Osteoblast (primary cell): Measurements from ENCODE around the gene SLC35F4. TPM values are rescaled to one million over a fixed set of nuclear protein-coding genes. Genes with fewer than 3 reads are reported as not detected.
A peak's percentile ranks its signal among the peaks of the same experiment; 100 is the strongest.

Experiments
- DNase-seq: peaks from one replicate; pipeline ENCODE4 v3.0.0; 2011; ENCODE audit warnings: low spot score, mixed read lengths; ENCODE audit not compliant: insufficient read length; ENCODE audit errors: missing footprints
- H2AFZ ChIP-seq: 2 replicates; pipeline ENCODE4 v1.6.0; 2011; ENCODE audit warnings: mild to moderate bottlenecking, low read length
- H3K27ac ChIP-seq: 2 replicates; pipeline ENCODE4 v1.5.1; 2011; ENCODE audit warnings: mild to moderate bottlenecking, low read depth, low read length, moderate library complexity
- H3K27me3 ChIP-seq: 2 replicates; pipeline ENCODE4 v1.6.0; 2012; ENCODE audit warnings: mild to moderate bottlenecking, control low read depth, inconsistent platforms, low read length, moderate library complexity; ENCODE audit not compliant: insufficient read depth
- H3K36me3 ChIP-seq: 2 replicates; pipeline ENCODE4 v1.5.1; 2011; ENCODE audit warnings: mild to moderate bottlenecking, low read length, control low read depth, moderate library complexity; ENCODE audit not compliant: insufficient read depth
- H3K4me1 ChIP-seq: 2 replicates; pipeline ENCODE4 v1.5.1; 2011; ENCODE audit warnings: mild to moderate bottlenecking, low read length, control low read depth, moderate library complexity; ENCODE audit not compliant: insufficient read depth
- H3K4me2 ChIP-seq: 2 replicates; pipeline ENCODE4 v1.6.0; 2011; ENCODE audit warnings: mild to moderate bottlenecking, low read length; ENCODE audit not compliant: insufficient read depth
- H3K4me3 ChIP-seq: fragments of 200-600 bp; sonication (generic); 3 replicates; pipeline ENCODE4 v1.5.1; 2012; ENCODE audit warnings: mild to moderate bottlenecking, low read length, inconsistent platforms; ENCODE audit not compliant: insufficient read depth
- H3K79me2 ChIP-seq: 2 replicates; pipeline ENCODE4 v1.6.0; 2012; ENCODE audit warnings: mild to moderate bottlenecking, low read length, control low read depth, inconsistent platforms; ENCODE audit not compliant: insufficient read depth
- H3K9me3 ChIP-seq: 2 replicates; pipeline ENCODE4 v1.5.1; 2011; ENCODE audit warnings: low read depth, low read length, control low read depth
- H4K20me1 ChIP-seq: 2 replicates; pipeline ENCODE4 v1.6.0; 2012; ENCODE audit warnings: mild to moderate bottlenecking, low read length, control low read depth; ENCODE audit not compliant: insufficient read depth
- total RNA-seq: library from RNA; depleted of rRNA; stranded (reverse); fragments of >200 nt; gene quantifications from 2 replicates; pipeline ENCODE4 v1.2.3, GENCODE V29; 2012
- TF ChIP-seq, protein P1 (sequence below): IDR thresholded peaks from 2 replicates; pipeline ENCODE4 v1.5.1; 2011; ENCODE audit warnings: mild to moderate bottlenecking, low read depth, low read length, moderate library complexity; ENCODE audit errors: extremely low read depth

Gene SLC35F4
- total RNA-seq, 1 donor: not detected

DNA sequence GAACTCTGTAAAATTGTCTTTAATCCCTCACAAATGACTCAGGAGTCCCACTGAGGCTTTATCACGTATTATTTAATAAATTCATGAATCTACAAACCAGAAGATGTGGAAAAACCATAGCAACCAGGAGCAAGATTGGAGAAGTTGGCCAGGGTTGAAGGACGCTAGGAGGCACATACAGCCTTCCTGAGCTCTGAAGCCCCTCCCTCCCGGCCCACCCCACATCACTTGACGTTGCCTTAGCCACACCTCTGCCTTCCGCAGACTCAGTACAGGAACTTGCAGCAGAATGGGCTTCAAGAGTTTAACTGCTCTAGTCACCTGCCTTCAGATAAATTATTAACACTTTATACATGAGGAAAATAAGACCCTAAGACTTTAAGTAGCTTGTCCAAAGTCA lies 33.9 kb downstream of the SLC35F4 start:
- no peak overlapping the region for H3K4me2 ChIP-seq
- H3K79me2 ChIP-seq: no peaks in the 10 kb centered on the region
- H3K36me3 ChIP-seq: no peaks in the 10 kb centered on the region
- no peak overlapping the region for H3K27ac ChIP-seq
- DNase-seq: no peak
- H2AFZ ChIP-seq: no peak overlapping the region
- peaks cover 3% of the 10 kb centered on the region for H3K27me3 ChIP-seq
- peaks cover 27% of the 10 kb centered on the region for H3K4me1 ChIP-seq
- H4K20me1 ChIP-seq: no peaks in the 10 kb centered on the region
- H3K4me3 ChIP-seq: no peak overlapping the region
- TF ChIP-seq, protein P1, sequence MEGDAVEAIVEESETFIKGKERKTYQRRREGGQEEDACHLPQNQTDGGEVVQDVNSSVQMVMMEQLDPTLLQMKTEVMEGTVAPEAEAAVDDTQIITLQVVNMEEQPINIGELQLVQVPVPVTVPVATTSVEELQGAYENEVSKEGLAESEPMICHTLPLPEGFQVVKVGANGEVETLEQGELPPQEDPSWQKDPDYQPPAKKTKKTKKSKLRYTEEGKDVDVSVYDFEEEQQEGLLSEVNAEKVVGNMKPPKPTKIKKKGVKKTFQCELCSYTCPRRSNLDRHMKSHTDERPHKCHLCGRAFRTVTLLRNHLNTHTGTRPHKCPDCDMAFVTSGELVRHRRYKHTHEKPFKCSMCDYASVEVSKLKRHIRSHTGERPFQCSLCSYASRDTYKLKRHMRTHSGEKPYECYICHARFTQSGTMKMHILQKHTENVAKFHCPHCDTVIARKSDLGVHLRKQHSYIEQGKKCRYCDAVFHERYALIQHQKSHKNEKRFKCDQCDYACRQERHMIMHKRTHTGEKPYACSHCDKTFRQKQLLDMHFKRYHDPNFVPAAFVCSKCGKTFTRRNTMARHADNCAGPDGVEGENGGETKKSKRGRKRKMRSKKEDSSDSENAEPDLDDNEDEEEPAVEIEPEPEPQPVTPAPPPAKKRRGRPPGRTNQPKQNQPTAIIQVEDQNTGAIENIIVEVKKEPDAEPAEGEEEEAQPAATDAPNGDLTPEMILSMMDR: no peak
- no peaks in the 10 kb centered on the region for H3K9me3 ChIP-seq

DNA sequence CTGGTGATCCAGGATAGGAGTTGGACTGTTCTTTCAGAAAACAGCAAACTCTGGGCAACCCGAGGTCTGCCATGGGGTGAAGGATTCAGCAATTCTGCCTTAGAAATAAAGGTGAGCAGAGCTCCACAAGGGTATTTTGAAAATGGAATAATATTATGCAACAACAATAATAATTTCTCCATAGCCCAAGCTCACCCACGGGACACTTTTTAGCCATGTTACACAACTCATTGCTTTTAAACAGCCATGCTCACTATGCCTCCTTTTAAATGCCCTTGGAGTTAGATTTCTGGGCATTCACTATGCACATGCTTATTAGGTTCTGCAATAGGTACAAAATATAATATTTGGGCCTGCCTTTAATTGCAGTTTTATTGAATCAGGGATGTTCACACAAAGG lies 37.2 kb downstream of the SLC35F4 start:
- Histone ChIP-seq H3K4me2 (no peak overlapping the region), H3K9me3 (no peaks in the 10 kb centered on the region), H3K27me3 (peaks cover 3% of the 10 kb centered on the region), H3K36me3 (no peaks in the 10 kb centered on the region), H3K79me2 (no peaks in the 10 kb centered on the region), H3K27ac (no peak overlapping the region), H3K4me3 (no peak overlapping the region), H2AFZ (no peak overlapping the region), H3K4me1 (peaks cover 11% of the 10 kb centered on the region), H4K20me1 (no peaks in the 10 kb centered on the region)
- DNase-seq: no peak
- TF ChIP-seq, protein P1: no peak

DNA sequence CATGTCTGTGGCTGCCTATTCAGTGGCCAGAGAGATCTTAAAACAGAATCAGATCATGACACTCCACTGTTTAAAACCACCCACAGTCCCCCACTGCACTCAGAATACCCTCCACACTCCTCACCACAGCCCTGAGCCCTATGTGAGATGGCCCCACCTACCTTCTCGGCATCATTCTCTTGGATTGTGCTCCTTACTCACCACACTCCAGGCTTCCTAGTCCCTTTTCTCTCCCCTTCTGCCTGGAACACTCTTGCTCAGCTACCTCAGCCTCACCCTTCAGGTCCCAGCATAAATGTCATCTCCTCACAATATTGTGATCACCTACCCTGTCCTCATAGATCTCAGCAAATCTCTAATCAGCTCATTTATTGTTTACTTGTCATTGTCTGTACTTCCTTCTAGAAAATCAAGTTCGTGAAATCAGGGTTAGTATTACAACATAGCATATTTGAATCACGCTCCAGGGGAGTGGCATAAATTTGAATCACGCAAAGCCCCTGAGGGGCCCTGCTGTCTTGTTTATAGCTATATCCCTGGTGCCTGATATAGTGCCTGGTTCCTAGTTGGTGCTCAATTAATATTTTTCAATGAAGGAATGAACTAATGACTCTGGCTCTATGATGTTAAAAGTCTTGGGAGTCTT lies 42.8 kb downstream of the SLC35F4 start:
- DNase-seq: peak; percentile 31
- Histone ChIP-seq H3K4me2 (no peak overlapping the region), H3K27me3 (no peaks in the 10 kb centered on the region), H3K9me3 (no peaks in the 10 kb centered on the region), H4K20me1 (no peaks in the 10 kb centered on the region), H2AFZ (no peak overlapping the region), H3K36me3 (no peaks in the 10 kb centered on the region), H3K4me1 (no peaks in the 10 kb centered on the region), H3K27ac (no peak overlapping the region), H3K4me3 (no peak overlapping the region), H3K79me2 (no peaks in the 10 kb centered on the region)
- TF ChIP-seq, protein P1: no peak

- Histone ChIP-seq H3K4me2 (no peak overlapping the region), H3K79me2 (no peaks in the 10 kb centered on the region), H4K20me1 (no peaks in the 10 kb centered on the region), H3K4me3 (no peak overlapping the region), H3K27me3 (no peaks in the 10 kb centered on the region), H3K36me3 (no peaks in the 10 kb centered on the region), H2AFZ (no peak overlapping the region), H3K9me3 (no peaks in the 10 kb centered on the region), H3K4me1 (no peaks in the 10 kb centered on the region), H3K27ac (no peak overlapping the region)
- DNase-seq: no peak
- TF ChIP-seq, protein P1: no peak
These were observed 43.8 kb downstream of the SLC35F4 start for GRCh38 chr14:57822081-57822480.
